ENCODE results near the gene TEX22.

Gene TEX22

GRCh38 chr14:105436891-105437722 is 38.8 kb downstream of the TEX22 start:
- in situ Hi-C loops (cut with HindIII; ENCODE audit: low sequenced_read_pairs) = no loop called here

GRCh38 chr14:105437723-105438500 is 39.6 kb downstream of the TEX22 start:
- in situ Hi-C loops (cut with HindIII; ENCODE audit: low sequenced_read_pairs) = no loop called here

- in situ Hi-C loops (cut with HindIII; ENCODE audit: low sequenced_read_pairs) = no loop called here
Observed at GRCh38 chr14:105439179-105439578, 40.8 kb downstream of the TEX22 start.

- in situ Hi-C loops (cut with HindIII; ENCODE audit: low sequenced_read_pairs) = no loop called here
Observed at GRCh38 chr14:105439710-105440553, 41.6 kb downstream of the TEX22 start.

GRCh38 chr14:105440554-105440900 is 42.2 kb downstream of the TEX22 start:
- in situ Hi-C loops (cut with HindIII; ENCODE audit: low sequenced_read_pairs) = no loop called here

- in situ Hi-C loops (cut with HindIII; ENCODE audit: low sequenced_read_pairs) = no loop called here
Observed at GRCh38 chr14:105440992-105441391, 42.7 kb downstream of the TEX22 start.

GRCh38 chr14:105442125-105442524 is 43.8 kb downstream of the TEX22 start:
- in situ Hi-C loops (cut with HindIII; ENCODE audit: low sequenced_read_pairs) = no loop called here

GRCh38 chr14:105442834-105443233 is 44.5 kb downstream of the TEX22 start:
- in situ Hi-C loops (cut with HindIII; ENCODE audit: low sequenced_read_pairs) = no loop called here

- in situ Hi-C loops (cut with HindIII; ENCODE audit: low sequenced_read_pairs) = no loop called here
Observed at GRCh38 chr14:105444859-105445258, 46.5 kb downstream of the TEX22 start.

GRCh38 chr14:105445290-105445689 is 47.0 kb downstream of the TEX22 start:
- in situ Hi-C loops (cut with HindIII; ENCODE audit: low sequenced_read_pairs) = no loop called here

- in situ Hi-C loops (cut with HindIII; ENCODE audit: low sequenced_read_pairs) = no loop called here
Observed at GRCh38 chr14:105445901-105446845, 47.8 kb downstream of the TEX22 start.

- in situ Hi-C loops (cut with HindIII; ENCODE audit: low sequenced_read_pairs) = no loop called here
Observed at GRCh38 chr14:105446971-105447370, 48.6 kb downstream of the TEX22 start.

GRCh38 chr14:105447651-105448640 is 49.6 kb downstream of the TEX22 start:
- in situ Hi-C loops (cut with HindIII; ENCODE audit: low sequenced_read_pairs) = no loop called here

- in situ Hi-C loops (cut with HindIII; ENCODE audit: low sequenced_read_pairs) = no loop called here
Observed at GRCh38 chr14:105448706-105449111, 50.4 kb downstream of the TEX22 start.

GRCh38 chr14:105449276-105450122 is 51.2 kb downstream of the TEX22 start:
- in situ Hi-C loops (cut with HindIII; ENCODE audit: low sequenced_read_pairs) = no loop called here

GRCh38 chr14:105450123-105450505 is 51.8 kb downstream of the TEX22 start:
- in situ Hi-C loops (cut with HindIII; ENCODE audit: low sequenced_read_pairs) = no loop called here

- in situ Hi-C loops (cut with HindIII; ENCODE audit: low sequenced_read_pairs) = no loop called here
Observed at GRCh38 chr14:105450864-105451720, 52.8 kb downstream of the TEX22 start.
